ENCODE data around the gene CCDC116. TPM values are rescaled to one million over a fixed set of nuclear protein-coding genes. Genes with fewer than 3 reads are reported as not detected.
A peak's percentile ranks its signal among the peaks of the same experiment; 100 is the strongest.

CCDC116 gene
- total RNA-seq, 1 donor from 2014 or later, result not detected

GRCh38 chr22:21621025-21621424, 11.5 kb upstream of the CCDC116 start:
- FAIRE-seq (no peak), DNase-seq (ENCODE audit: low read depth) (no peak)
- Histone ChIP-seq H3K36me3 (ENCODE audit: control insufficient read depth, insufficient read depth, low read length) (peaks cover 5% of the 10 kb centered on the region), H3K27me3 (ENCODE audit: control insufficient read depth, insufficient read depth, low read length) (no peaks in the 10 kb centered on the region), H3K4me3 (ENCODE audit: low read depth, low read length) (no peak overlapping the region)
- no peak for TF ChIP-seq CTCF (IDR thresholded peaks at IDR 0.05; ENCODE audit: insufficient read depth, low read length, severe bottlenecking)

GRCh38 chr22:21622011-21622918, 10.3 kb upstream of the CCDC116 start:
- TF ChIP-seq CTCF (IDR thresholded peaks at IDR 0.05; ENCODE audit: insufficient read depth, low read length, severe bottlenecking), result no peak
- no peak overlapping the region for H3K4me3 ChIP-seq (ENCODE audit: low read depth, low read length)
- no peaks in the 10 kb centered on the region for H3K27me3 ChIP-seq (ENCODE audit: control insufficient read depth, insufficient read depth, low read length)
- H3K36me3 ChIP-seq (ENCODE audit: control insufficient read depth, insufficient read depth, low read length), result peaks cover 5% of the 10 kb centered on the region
- no peak for FAIRE-seq
- DNase-seq (ENCODE audit: low read depth), result no peak

- FAIRE-seq (no peak), DNase-seq (ENCODE audit: low read depth) (no peak)
- no peak overlapping the region for H3K4me3 ChIP-seq (ENCODE audit: low read depth, low read length)
- no peaks in the 10 kb centered on the region for H3K27me3 ChIP-seq (ENCODE audit: control insufficient read depth, insufficient read depth, low read length)
- peaks cover 9% of the 10 kb centered on the region for H3K36me3 ChIP-seq (ENCODE audit: control insufficient read depth, insufficient read depth, low read length)
- TF ChIP-seq CTCF (IDR thresholded peaks at IDR 0.05; ENCODE audit: insufficient read depth, low read length, severe bottlenecking), result no peak
These were observed 9.5 kb upstream of the CCDC116 start for GRCh38 chr22:21622919-21623647.

- DNase-seq (ENCODE audit: low read depth) (no peak), FAIRE-seq (no peak)
- no peaks in the 10 kb centered on the region for H3K27me3 ChIP-seq (ENCODE audit: control insufficient read depth, insufficient read depth, low read length)
- H3K36me3 ChIP-seq (ENCODE audit: control insufficient read depth, insufficient read depth, low read length), result peaks cover 14% of the 10 kb centered on the region
- H3K4me3 ChIP-seq (ENCODE audit: low read depth, low read length), result no peak overlapping the region
- TF ChIP-seq CTCF (IDR thresholded peaks at IDR 0.05; ENCODE audit: insufficient read depth, low read length, severe bottlenecking), result no peak
These were observed 9.0 kb upstream of the CCDC116 start for GRCh38 chr22:21623648-21623970.

DNA sequence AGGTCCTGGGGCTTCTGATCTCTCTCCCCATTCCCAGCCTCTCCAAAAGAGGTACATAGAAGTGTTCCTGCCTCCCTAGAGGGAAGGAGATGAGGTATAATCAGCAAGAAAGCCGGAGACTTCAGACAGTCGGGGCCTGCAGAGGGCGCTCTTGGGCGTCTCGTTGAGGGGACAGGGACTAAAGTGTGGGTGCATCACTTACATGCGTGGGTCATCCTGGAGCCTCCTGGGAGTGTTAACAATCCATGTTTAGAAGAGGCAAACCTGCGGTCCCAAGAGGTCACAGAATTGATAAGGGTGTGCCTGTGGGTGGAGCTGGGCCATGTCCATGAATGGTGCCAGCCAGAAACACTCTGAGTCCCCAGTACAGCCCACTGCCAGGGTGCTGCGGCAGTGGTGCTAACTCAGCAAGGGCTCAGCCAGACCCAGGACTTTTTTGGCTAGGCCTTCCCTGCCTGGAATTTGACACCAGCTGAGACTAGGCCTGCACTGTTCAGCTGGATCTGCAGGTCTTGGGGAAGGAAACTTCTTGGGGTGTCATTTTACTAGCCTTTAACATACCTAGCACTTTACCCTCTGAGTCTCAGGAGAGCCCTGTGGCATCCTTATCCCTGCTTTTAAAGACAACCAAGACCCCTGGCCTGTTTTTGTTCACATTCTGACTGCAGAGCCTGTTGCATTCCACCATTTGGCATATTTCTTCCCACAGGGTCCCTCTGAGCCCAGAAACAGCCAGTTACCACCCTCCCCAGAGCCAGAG, 8.3 kb upstream of the CCDC116 start:
- FAIRE-seq (no peak), DNase-seq (ENCODE audit: low read depth) (no peak)
- Histone ChIP-seq H3K27me3 (ENCODE audit: control insufficient read depth, insufficient read depth, low read length) (no peaks in the 10 kb centered on the region), H3K36me3 (ENCODE audit: control insufficient read depth, insufficient read depth, low read length) (peaks cover 14% of the 10 kb centered on the region), H3K4me3 (ENCODE audit: low read depth, low read length) (no peak overlapping the region)
- TF ChIP-seq CTCF (IDR thresholded peaks at IDR 0.05; ENCODE audit: insufficient read depth, low read length, severe bottlenecking), result peak; percentile 70

All from bronchial epithelial cell (primary cell).